Measurements from ENCODE around the gene WDCP. TPM values are rescaled to one million over a fixed set of nuclear protein-coding genes. Genes with fewer than 3 reads are reported as not detected.

Gene WDCP
- total and polyA plus RNA-seq, 2 donors from 2014 or later: 2.9 to 11.7 TPM

GRCh38 chr2:24084386-24085199 is 37.4 kb upstream of the WDCP start, which contains the start of gene TP53I3:
TSS of gene TP53I3 (minus strand) at chr2:24084834. CDS start at chr2:24084326, 508 bp downstream.
- peak; percentile 92 for TF ChIP-seq CTCF (IDR thresholded peaks at IDR 0.05; ENCODE audit: borderline replicate concordance, extremely low read depth, insufficient read depth)
- FAIRE-seq (no peak), DNase-seq (peak; percentile 94 to 96 (median 96))
- Histone ChIP-seq H3K4me1 (ENCODE audit: control insufficient read depth in 2 of 3, insufficient read depth in 2 of 3, low read depth in 1 of 3, low read length in 3 of 3) (peaks cover 0 to 13% (median 4%) of the 10 kb centered on the region in 3 donors), H3K4me3 (ENCODE audit: low read length in 3 of 3) (peak within 1 kb of the TSS; percentile 71 to 92 (median 85)), H3K27ac (ENCODE audit: low read depth in 2 of 2, low read length in 2 of 2) (peak within 1 kb of the TSS; percentile 78 to 94), H3K9me3 (ENCODE audit: control insufficient read depth in 2 of 3, insufficient read depth in 1 of 3, low read length in 3 of 3) (no peaks in the 10 kb centered on the region), H3K27me3 (ENCODE audit: control insufficient read depth, insufficient read depth, low read length) (no peaks in the 10 kb centered on the region), H3K9ac (ENCODE audit: low read length in 3 of 3) (peak within 1 kb of the TSS; percentile 79 to 85 (median 83)), H3K36me3 (ENCODE audit: control insufficient read depth in 2 of 3, insufficient read depth in 3 of 3, low read length in 3 of 3) (peaks cover 0 to 8% (median 4%) of the 10 kb centered on the region in 3 donors)
- intact Hi-C loops (cut with DNase I): no loop called here

GRCh38 chr2:24083567-24084385 is 36.6 kb upstream of the WDCP start:
- peak overlapping the region; percentile 38 to 79 (median 58) for H3K9ac ChIP-seq (ENCODE audit: low read length in 3 of 3)
- FAIRE-seq: no peak
- peaks cover 0 to 13% (median 4%) of the 10 kb centered on the region in 3 donors for H3K4me1 ChIP-seq (ENCODE audit: control insufficient read depth in 2 of 3, insufficient read depth in 2 of 3, low read depth in 1 of 3, low read length in 3 of 3)
- H3K4me3 ChIP-seq (ENCODE audit: low read length in 3 of 3): peak overlapping the region; percentile 68 to 85 (median 71)
- intact Hi-C loops (cut with DNase I): no loop called here
- peak; percentile 11 for TF ChIP-seq CTCF (IDR thresholded peaks at IDR 0.05; ENCODE audit: borderline replicate concordance, extremely low read depth, insufficient read depth)
- peaks cover 4 to 9% (median 9%) of the 10 kb centered on the region in 3 donors for H3K36me3 ChIP-seq (ENCODE audit: control insufficient read depth in 2 of 3, insufficient read depth in 3 of 3, low read length in 3 of 3)
- H3K27me3 ChIP-seq (ENCODE audit: control insufficient read depth, insufficient read depth, low read length): no peaks in the 10 kb centered on the region
- DNase-seq: peak; percentile 90 to 97 (median 93)
- peak overlapping the region; percentile 78 to 94 for H3K27ac ChIP-seq (ENCODE audit: low read depth in 2 of 2, low read length in 2 of 2)
- no peaks in the 10 kb centered on the region for H3K9me3 ChIP-seq (ENCODE audit: control insufficient read depth in 2 of 3, insufficient read depth in 1 of 3, low read length in 3 of 3)

GRCh38 chr2:24082787-24083566 is 35.8 kb upstream of the WDCP start:
- peak overlapping the region; percentile 22 to 85 (median 71) for H3K4me3 ChIP-seq (ENCODE audit: low read length in 3 of 3)
- peak overlapping the region in 2 of 3 donors; percentile 58 to 79 for H3K9ac ChIP-seq (ENCODE audit: low read length in 3 of 3)
- no peak for TF ChIP-seq CTCF (IDR thresholded peaks at IDR 0.05; ENCODE audit: borderline replicate concordance, extremely low read depth, insufficient read depth)
- FAIRE-seq: no peak
- DNase-seq: peak in 2 of 5 donors; percentile 57 to 73
- no peaks in the 10 kb centered on the region for H3K27me3 ChIP-seq (ENCODE audit: control insufficient read depth, insufficient read depth, low read length)
- intact Hi-C loops (cut with DNase I): no loop called here
- H3K4me1 ChIP-seq (ENCODE audit: control insufficient read depth in 2 of 3, insufficient read depth in 2 of 3, low read depth in 1 of 3, low read length in 3 of 3): peaks cover 0 to 13% (median 4%) of the 10 kb centered on the region in 3 donors
- H3K27ac ChIP-seq (ENCODE audit: low read depth in 2 of 2, low read length in 2 of 2): peak overlapping the region; percentile 78 to 94
- no peaks in the 10 kb centered on the region for H3K9me3 ChIP-seq (ENCODE audit: control insufficient read depth in 2 of 3, insufficient read depth in 1 of 3, low read length in 3 of 3)
- peaks cover 4 to 9% (median 9%) of the 10 kb centered on the region in 3 donors for H3K36me3 ChIP-seq (ENCODE audit: control insufficient read depth in 2 of 3, insufficient read depth in 3 of 3, low read length in 3 of 3)
